NT2/D1 (cell line): ENCODE data around the gene MCOLN1.
A peak's percentile ranks its signal among the peaks of the same experiment; 100 is the strongest.

Source experiments
- DNase-seq: peaks from one replicate; pipeline ENCODE4 v3.0.0-alpha.2; 2011; ENCODE audit warnings: low read depth, low spot score
- H3K27me3 ChIP-seq: 2 replicates; pipeline ENCODE4 v1.6.0; 2011; ENCODE audit warnings: mild to moderate bottlenecking; ENCODE audit not compliant: insufficient read length, insufficient read depth
- H3K36me3 ChIP-seq: 2 replicates; pipeline ENCODE4 v1.6.1; 2011; ENCODE audit warnings: mild to moderate bottlenecking, low read length, mixed read lengths; ENCODE audit not compliant: insufficient read depth, insufficient read length
- H3K4me1 ChIP-seq: 2 replicates; pipeline ENCODE4 v1.5.1; 2011; ENCODE audit not compliant: insufficient read depth, insufficient read length
- H3K4me3 ChIP-seq: 2 replicates; pipeline ENCODE4 v1.5.1; 2011; ENCODE audit warnings: low read depth; ENCODE audit not compliant: insufficient read length
- H3K9ac ChIP-seq: 2 replicates; pipeline ENCODE4 v1.6.0; 2011; ENCODE audit warnings: low read depth; ENCODE audit not compliant: insufficient read length
- H3K9me3 ChIP-seq: 2 replicates; pipeline ENCODE4 v1.5.1; 2011; ENCODE audit warnings: mild to moderate bottlenecking, low read length; ENCODE audit not compliant: insufficient read depth
- SUZ12 ChIP-seq: IDR thresholded peaks from 2 replicates; pipeline ENCODE4 v1.6.1; 2011; ENCODE audit not compliant: insufficient read length, insufficient read depth; ENCODE audit errors: extremely low read depth
- YY1 ChIP-seq: IDR thresholded peaks from 2 replicates; pipeline ENCODE4 v1.6.1; 2011; ENCODE audit not compliant: insufficient read length, insufficient read depth
- ZNF274 ChIP-seq: IDR thresholded peaks from 2 replicates; pipeline ENCODE4 v1.6.1; 2011; ENCODE audit warnings: mild to moderate bottlenecking, low read depth, low read length

The MCOLN1 gene

GRCh38 chr19:7542556-7543348 is 20.3 kb downstream of the MCOLN1 start:
- no peak overlapping the region for H3K9ac ChIP-seq
- no peak for TF ChIP-seq SUZ12
- no peak for TF ChIP-seq ZNF274
- no peak for TF ChIP-seq YY1
- no peak for DNase-seq
- H3K4me3 ChIP-seq = no peak overlapping the region
- H3K4me1 ChIP-seq = peaks cover 6% of the 10 kb centered on the region
- H3K9me3 ChIP-seq = no peaks in the 10 kb centered on the region
- peaks cover 45% of the 10 kb centered on the region for H3K36me3 ChIP-seq
- no peaks in the 10 kb centered on the region for H3K27me3 ChIP-seq

GRCh38 chr19:7544626-7545025 is 22.2 kb downstream of the MCOLN1 start:
- peaks cover 38% of the 10 kb centered on the region for H3K36me3 ChIP-seq
- no peaks in the 10 kb centered on the region for H3K9me3 ChIP-seq
- TF ChIP-seq SUZ12 (no peak), ZNF274 (no peak), YY1 (no peak)
- peaks cover 6% of the 10 kb centered on the region for H3K4me1 ChIP-seq
- no peak overlapping the region for H3K4me3 ChIP-seq
- DNase-seq = no peak
- no peaks in the 10 kb centered on the region for H3K27me3 ChIP-seq
- H3K9ac ChIP-seq = no peak overlapping the region

- DNase-seq = no peak
- H3K9me3 ChIP-seq = no peaks in the 10 kb centered on the region
- no peak for TF ChIP-seq SUZ12
- TF ChIP-seq ZNF274 = no peak
- no peak for TF ChIP-seq YY1
- no peak overlapping the region for H3K9ac ChIP-seq
- H3K36me3 ChIP-seq = peaks cover 38% of the 10 kb centered on the region
- H3K4me3 ChIP-seq = no peak overlapping the region
- no peaks in the 10 kb centered on the region for H3K27me3 ChIP-seq
- peaks cover 6% of the 10 kb centered on the region for H3K4me1 ChIP-seq
Observed at GRCh38 chr19:7545300-7545699, 22.9 kb downstream of the MCOLN1 start.

GRCh38 chr19:7545904-7546303 is 23.5 kb downstream of the MCOLN1 start:
- Histone ChIP-seq H3K27me3 (no peaks in the 10 kb centered on the region), H3K9me3 (no peaks in the 10 kb centered on the region), H3K9ac (no peak overlapping the region), H3K36me3 (peaks cover 38% of the 10 kb centered on the region), H3K4me1 (peaks cover 1% of the 10 kb centered on the region), H3K4me3 (no peak overlapping the region)
- no peak for TF ChIP-seq SUZ12
- no peak for TF ChIP-seq YY1
- no peak for TF ChIP-seq ZNF274
- no peak for DNase-seq

- Histone ChIP-seq H3K9ac (no peak overlapping the region), H3K4me1 (no peaks in the 10 kb centered on the region), H3K36me3 (peaks cover 33% of the 10 kb centered on the region), H3K27me3 (no peaks in the 10 kb centered on the region), H3K9me3 (no peaks in the 10 kb centered on the region), H3K4me3 (no peak overlapping the region)
- TF ChIP-seq YY1 (no peak), ZNF274 (no peak)
- DNase-seq = no peak
Observed at GRCh38 chr19:7547159-7547558, 24.7 kb downstream of the MCOLN1 start.

GRCh38 chr19:7549429-7550148 is 27.2 kb downstream of the MCOLN1 start:
- no peak overlapping the region for H3K9ac ChIP-seq
- no peaks in the 10 kb centered on the region for H3K27me3 ChIP-seq
- no peak overlapping the region for H3K4me3 ChIP-seq
- H3K9me3 ChIP-seq = no peaks in the 10 kb centered on the region
- peaks cover 28% of the 10 kb centered on the region for H3K36me3 ChIP-seq
- TF ChIP-seq YY1 (no peak), SUZ12 (no peak), ZNF274 (no peak)
- DNase-seq = no peak
- H3K4me1 ChIP-seq = no peaks in the 10 kb centered on the region

- no peak for DNase-seq
- H3K27me3 ChIP-seq = no peaks in the 10 kb centered on the region
- H3K4me1 ChIP-seq = no peaks in the 10 kb centered on the region
- no peak overlapping the region for H3K4me3 ChIP-seq
- no peak for TF ChIP-seq YY1
- TF ChIP-seq SUZ12 = no peak
- TF ChIP-seq ZNF274 = no peak
- no peaks in the 10 kb centered on the region for H3K9me3 ChIP-seq
- H3K9ac ChIP-seq = peak overlapping the region; percentile 8
- peaks cover 31% of the 10 kb centered on the region for H3K36me3 ChIP-seq
Observed at GRCh38 chr19:7550169-7550770, 27.8 kb downstream of the MCOLN1 start.
